ENCODE measurements around the gene NAB1.

- TF ChIP-seq CTCF (IDR thresholded peaks at IDR 0.05) (no peak), CHD2 (IDR thresholded peaks at IDR 0.05; ENCODE audit: low read length, partially characterized antibody) (no peak), IRF3 (IDR thresholded peaks at IDR 0.05; ENCODE audit: low read depth, low read length) (no peak), PBX3 (IDR thresholded peaks at IDR 0.05) (no peak), REST (IDR thresholded peaks at IDR 0.05; ENCODE audit: low read depth, low read length) (no peak), RAD21 (IDR thresholded peaks at IDR 0.05; ENCODE audit: low read length) (no peak), EP300 (IDR thresholded peaks at IDR 0.05; ENCODE audit: borderline replicate concordance in 1 of 2, low read depth in 1 of 2, low read length in 1 of 2) (no peak), MEF2A (IDR thresholded peaks at IDR 0.05; ENCODE audit: borderline replicate concordance, low read depth) (no peak)
Observed at GRCh38 chr2:190695739-190696138, 46.9 kb downstream of the NAB1 start.

Measured in SK-N-SH (cell line).